K562 (cell line): Measurements from ENCODE around the gene GIT2. TPM values are rescaled to one million over a fixed set of nuclear protein-coding genes. Genes with fewer than 3 reads are reported as not detected.

Experiments
- ADNP ChIP-seq: fragments of 200-800 bp; sonication (Bioruptor generic); IDR thresholded peaks from 2 replicates; pipeline ENCODE4 v1.6.1; 2016; ENCODE audit warnings: missing genetic modification characterization, missing compliant biosample characterization
- ASH1L ChIP-seq: fragments of 450-650 bp; IDR thresholded peaks from 2 replicates; pipeline ENCODE4 v1.6.1; 2018; ENCODE audit warnings: borderline replicate concordance, mild to moderate bottlenecking, low read depth; ENCODE audit not compliant: partially characterized antibody
- CCNT2 ChIP-seq: IDR thresholded peaks from 2 replicates; pipeline ENCODE4 v1.6.1; 2011; ENCODE audit warnings: borderline replicate concordance, low read depth, mild to moderate bottlenecking, moderate library complexity, mixed read lengths, low read length; ENCODE audit not compliant: insufficient read length; ENCODE audit errors: extremely low read depth
- CREB5 ChIP-seq: fragments of 250-450 bp; sonication (Bioruptor Pico); IDR thresholded peaks from 2 replicates; pipeline ENCODE4 v1.5.0; 2020; ENCODE audit warnings: mild to moderate bottlenecking
- ELK1 ChIP-seq: sonication (generic); formaldehyde crosslinking; IDR thresholded peaks from 2 replicates; pipeline ENCODE4 v1.8.1; 2022; ENCODE audit warnings: missing genetic modification reagents
- MTA2 ChIP-seq: fragments of 450-650 bp; IDR thresholded peaks from 2 replicates; pipeline ENCODE4 v1.6.1; 2016; ENCODE audit warnings: low read depth
- NCOA2 ChIP-seq, 2 experiments: fragments of 450-650 bp; IDR thresholded peaks; 2 replicates each; pipeline ENCODE4 v1.6.1; 2018; ENCODE audit warnings: mild to moderate bottlenecking in 2 of 2, moderate library complexity in 1 of 2; ENCODE audit not compliant: partially characterized antibody in 2 of 2
- PHB ChIP-seq: fragments of 250-450 bp; sonication (Bioruptor Pico); IDR thresholded peaks from 2 replicates; pipeline ENCODE4 v1.5.0; 2021
- PHF20 ChIP-seq: fragments of 450-650 bp; IDR thresholded peaks from 2 replicates; pipeline ENCODE4 v1.6.1; 2018; ENCODE audit not compliant: partially characterized antibody
- POLR2B ChIP-seq: fragments of 450-650 bp; IDR thresholded peaks from 2 replicates; pipeline ENCODE4 v1.6.1; 2018; ENCODE audit warnings: low read depth; ENCODE audit not compliant: partially characterized antibody
- RFX1 ChIP-seq: fragments of 450-650 bp; IDR thresholded peaks from 2 replicates; pipeline ENCODE4 v1.6.1; 2016; ENCODE audit warnings: mild to moderate bottlenecking, moderate library complexity
- SAFB2 ChIP-seq: fragments of 200-400 bp; formaldehyde crosslinking; IDR thresholded peaks from 2 replicates; pipeline ENCODE4 v1.6.1; 2018; ENCODE audit warnings: borderline replicate concordance, low read length, low read depth, moderate library complexity; ENCODE audit not compliant: severe bottlenecking
- USF1 ChIP-seq: sonication (generic); formaldehyde crosslinking; IDR thresholded peaks from 2 replicates; pipeline ENCODE4 v1.9.0; 2022; ENCODE audit warnings: mild to moderate bottlenecking, missing genetic modification reagents
- ZNF134 ChIP-seq: fragments of 250-450 bp; sonication (Bioruptor Pico); conservative IDR thresholded peaks from 2 replicates; pipeline ENCODE4 v1.4.0; 2020
- polyA plus RNA-seq, 8 experiments: library from polyadenylated mRNA; depleted of rRNA in 4 of 8; stranded (reverse) in 5 of 8; unstranded in 3 of 8; fragments of >200 nt; fragmentation: Nextera tagmentation in 2 of 8; fragmentation: Illumina TruSeq in 1 of 8; extraction: Ambion mirVana in 2 of 8; extraction: Trizol in 1 of 8; gene quantifications; 2 replicates each; pipeline versions ENCODE4 v1.2.1 to v1.2.3, GENCODE V29; 2011 to 2014; ENCODE audit warnings: inconsistent platforms in 1 of 8, missing spikeins in 1 of 8
- total RNA-seq, 7 experiments: library from RNA; depleted of rRNA in 6 of 7; stranded (reverse); fragments of >200 nt in 6 of 7; fragmentation: Illumina TruSeq in 2 of 7; extraction: Trizol in 2 of 7; gene quantifications; 2 replicates each; pipeline versions ENCODE4 v1.2.1 to v1.2.3, GENCODE V29; 2011 to 2021; ENCODE audit warnings: low replicate concordance in 1 of 7
- TF ChIP-seq, protein P1 (sequence below): fragments of 450-650 bp; IDR thresholded peaks from 2 replicates; pipeline ENCODE4 v1.6.1; 2016; ENCODE audit warnings: missing biosample characterization, missing genetic modification characterization
- TF ChIP-seq, protein P2 (sequence below): sonication (generic); formaldehyde crosslinking; IDR thresholded peaks from 2 replicates; pipeline ENCODE4 v1.8.0; 2022; ENCODE audit warnings: missing genetic modification reagents, mild to moderate bottlenecking, moderate library complexity, borderline replicate concordance
- TF ChIP-seq, protein P3 (sequence below): fragments of 450-650 bp; IDR thresholded peaks from 2 replicates; pipeline ENCODE4 v1.6.1; 2018; ENCODE audit not compliant: partially characterized antibody

Gene GIT2
- total and polyA plus RNA-seq, 9 of the 15 experiments (the other 6 are each of a cell fraction or from before 2014, with no cell fraction given), result 4.0 to 30.4 (median 23.5) TPM

DNA sequence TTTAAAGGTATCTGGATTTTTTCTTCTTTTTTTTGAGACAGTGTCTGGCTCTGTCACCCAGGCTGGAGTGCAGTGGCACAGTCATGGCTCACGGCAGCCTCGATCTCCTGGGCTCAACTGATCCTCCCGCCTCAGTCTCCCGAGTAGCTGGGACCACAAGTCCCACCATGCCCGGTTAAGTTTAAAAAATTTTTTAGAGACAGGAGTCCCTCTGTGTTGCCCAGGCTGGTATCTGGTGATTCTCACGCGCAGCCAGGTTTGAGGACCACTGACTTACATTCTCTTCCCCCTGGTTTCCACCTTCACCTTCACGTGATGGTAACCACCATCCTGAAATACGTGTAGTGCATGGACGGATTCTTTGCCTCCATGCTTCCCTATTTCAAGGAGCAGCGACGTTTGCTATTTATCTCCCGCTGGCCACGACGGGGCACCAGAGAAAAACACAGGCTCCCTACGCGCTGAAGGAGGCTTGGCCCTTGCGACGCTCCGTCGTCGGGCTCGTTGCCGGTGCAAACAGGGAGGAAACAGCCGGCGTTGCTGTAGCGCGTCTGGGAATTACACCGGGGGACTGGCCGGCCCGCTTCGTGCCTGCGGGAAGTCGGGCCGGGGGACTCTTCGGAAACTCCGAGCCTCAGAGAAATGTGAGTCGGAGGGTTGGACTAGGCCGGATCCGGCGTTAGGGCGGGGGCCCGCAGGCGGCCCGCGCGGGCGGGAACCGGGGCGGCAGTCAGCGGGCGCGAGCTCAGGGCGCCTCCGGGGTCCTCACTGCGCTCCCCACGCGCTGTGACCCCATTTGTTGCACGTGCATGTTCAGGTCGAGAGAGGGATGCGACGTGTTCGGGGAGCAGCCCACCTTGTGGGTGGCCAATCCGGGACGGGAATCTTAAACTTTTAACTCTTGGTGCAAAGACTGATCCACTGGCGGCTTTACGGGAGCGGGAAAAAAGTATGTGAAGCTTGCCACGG, 96.1 kb downstream of the GIT2 start, which contains the start of gene TCHP (continued):
- TF ChIP-seq USF1 (CRISPR knock-in tag), result peak; percentile 44
- TF ChIP-seq, protein P1, sequence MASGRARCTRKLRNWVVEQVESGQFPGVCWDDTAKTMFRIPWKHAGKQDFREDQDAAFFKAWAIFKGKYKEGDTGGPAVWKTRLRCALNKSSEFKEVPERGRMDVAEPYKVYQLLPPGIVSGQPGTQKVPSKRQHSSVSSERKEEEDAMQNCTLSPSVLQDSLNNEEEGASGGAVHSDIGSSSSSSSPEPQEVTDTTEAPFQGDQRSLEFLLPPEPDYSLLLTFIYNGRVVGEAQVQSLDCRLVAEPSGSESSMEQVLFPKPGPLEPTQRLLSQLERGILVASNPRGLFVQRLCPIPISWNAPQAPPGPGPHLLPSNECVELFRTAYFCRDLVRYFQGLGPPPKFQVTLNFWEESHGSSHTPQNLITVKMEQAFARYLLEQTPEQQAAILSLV, result no peak
- TF ChIP-seq, protein P2, sequence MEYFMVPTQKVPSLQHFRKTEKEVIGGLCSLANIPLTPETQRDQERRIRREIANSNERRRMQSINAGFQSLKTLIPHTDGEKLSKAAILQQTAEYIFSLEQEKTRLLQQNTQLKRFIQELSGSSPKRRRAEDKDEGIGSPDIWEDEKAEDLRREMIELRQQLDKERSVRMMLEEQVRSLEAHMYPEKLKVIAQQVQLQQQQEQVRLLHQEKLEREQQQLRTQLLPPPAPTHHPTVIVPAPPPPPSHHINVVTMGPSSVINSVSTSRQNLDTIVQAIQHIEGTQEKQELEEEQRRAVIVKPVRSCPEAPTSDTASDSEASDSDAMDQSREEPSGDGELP (CRISPR knock-in tag), result peak; percentile 89
- TF ChIP-seq, protein P3, sequence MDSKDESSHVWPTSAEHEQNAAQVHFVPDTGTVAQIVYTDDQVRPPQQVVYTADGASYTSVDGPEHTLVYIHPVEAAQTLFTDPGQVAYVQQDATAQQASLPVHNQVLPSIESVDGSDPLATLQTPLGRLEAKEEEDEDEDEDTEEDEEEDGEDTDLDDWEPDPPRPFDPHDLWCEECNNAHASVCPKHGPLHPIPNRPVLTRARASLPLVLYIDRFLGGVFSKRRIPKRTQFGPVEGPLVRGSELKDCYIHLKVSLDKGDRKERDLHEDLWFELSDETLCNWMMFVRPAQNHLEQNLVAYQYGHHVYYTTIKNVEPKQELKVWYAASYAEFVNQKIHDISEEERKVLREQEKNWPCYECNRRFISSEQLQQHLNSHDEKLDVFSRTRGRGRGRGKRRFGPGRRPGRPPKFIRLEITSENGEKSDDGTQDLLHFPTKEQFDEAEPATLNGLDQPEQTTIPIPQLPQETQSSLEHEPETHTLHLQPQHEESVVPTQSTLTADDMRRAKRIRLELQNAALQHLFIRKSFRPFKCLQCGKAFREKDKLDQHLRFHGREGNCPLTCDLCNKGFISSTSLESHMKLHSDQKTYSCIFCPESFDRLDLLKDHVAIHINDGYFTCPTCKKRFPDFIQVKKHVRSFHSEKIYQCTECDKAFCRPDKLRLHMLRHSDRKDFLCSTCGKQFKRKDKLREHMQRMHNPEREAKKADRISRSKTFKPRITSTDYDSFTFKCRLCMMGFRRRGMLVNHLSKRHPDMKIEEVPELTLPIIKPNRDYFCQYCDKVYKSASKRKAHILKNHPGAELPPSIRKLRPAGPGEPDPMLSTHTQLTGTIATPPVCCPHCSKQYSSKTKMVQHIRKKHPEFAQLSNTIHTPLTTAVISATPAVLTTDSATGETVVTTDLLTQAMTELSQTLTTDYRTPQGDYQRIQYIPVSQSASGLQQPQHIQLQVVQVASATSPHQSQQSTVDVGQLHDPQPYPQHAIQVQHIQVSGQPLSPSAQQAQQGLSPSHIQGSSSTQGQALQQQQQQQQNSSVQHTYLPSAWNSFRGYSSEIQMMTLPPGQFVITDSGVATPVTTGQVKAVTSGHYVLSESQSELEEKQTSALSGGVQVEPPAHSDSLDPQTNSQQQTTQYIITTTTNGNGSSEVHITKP, result no peak
- peak; percentile 78 for TF ChIP-seq PHF20
- no peak for TF ChIP-seq CREB5 (CRISPR knock-in tag)
- no peak for TF ChIP-seq POLR2B
- no peak for TF ChIP-seq ASH1L
- TF ChIP-seq ZNF134 (CRISPR knock-in tag), result peak; percentile 47; the same call in 1 of the 2 replicates
- TF ChIP-seq PHB (CRISPR knock-in tag), result no peak
- peak in 1 of 2 experiments; percentile 66 for TF ChIP-seq NCOA2 (IDR thresholded peaks at IDR 0.05; ENCODE audit: partially characterized antibody in 2 of 2)
- TF ChIP-seq ELK1 (CRISPR knock-in tag), result no peak
- TF ChIP-seq MTA2, result no peak; the same call in 1 of the 2 replicates
- TF ChIP-seq CCNT2, result peak; percentile 38
- no peak for TF ChIP-seq RFX1
- no peak for TF ChIP-seq ADNP (tag)
- TF ChIP-seq SAFB2, result no peak
